HCT116 (cell line): ENCODE results near the gene CAMK1D. TPM values are rescaled to one million over a fixed set of nuclear protein-coding genes. Genes with fewer than 3 reads are reported as not detected.

Experiments
- ATAC-seq: fragments of 200-7000 bp; cut with Tn5 transposase; 2 replicates; pipeline ENCODE4 v1.9.1; 2020; ENCODE audit warnings: mild to moderate bottlenecking, moderate library complexity
- BruUV-seq: library from RNA; stranded (reverse); fragments of 400-500 nt; replicated peaks from 2 replicates; lab custom pipeline; 2021; lab: Mats Ljungman, UMichigan
- CTCF ChIA-PET: fragments of 300-600 bp; sonication (Branson Sonifier 250); formaldehyde crosslinking; loops from one replicate; lab custom pipeline; 2021; ENCODE audit warnings: antibody characterized with exemption; lab: Charles Lee
- POLR2A ChIA-PET: fragments of 300-600, 350-600 bp; sonication (Branson Sonifier 250); formaldehyde crosslinking; loops from one replicate; lab custom pipeline; 2021; ENCODE audit warnings: antibody characterized with exemption; lab: Charles Lee
- RAD21 ChIA-PET, 2 experiments: fragments of 300-600 bp; sonication (Branson Sonifier 250); formaldehyde crosslinking; loops; one replicate each; lab custom pipeline; 2023; ENCODE audit warnings: low total read pairs in 2 of 2; ENCODE audit not compliant: uncharacterized antibody in 2 of 2, unreplicated experiment in 2 of 2, low non-redundant PET in 1 of 2; lab: Charles Lee
- DNase-seq: peaks from one replicate; pipeline ENCODE4 v3.0.0-alpha.2; 2010; ENCODE audit warnings: low read depth, low spot score
- H2AFZ ChIP-seq: fragments of 200-600 bp; shearing (Covaris generic), sonication (generic); 2 replicates; pipeline ENCODE4 v1.6.1; 2017; ENCODE audit warnings: low read depth, mixed run types, mixed read lengths, antibody characterized with exemption, low read length; ENCODE audit not compliant: poor library complexity, severe bottlenecking
- H3K27ac ChIP-seq: 2 replicates; pipeline ENCODE4 v1.5.1; 2012; ENCODE audit warnings: low read depth, low read length
- H3K27me3 ChIP-seq: fragments of 200-600 bp; sonication (generic); 2 replicates; pipeline ENCODE4 v1.6.1; 2016; ENCODE audit warnings: mixed run types, low read length, mixed read lengths; ENCODE audit not compliant: insufficient read depth
- H3K36me3 ChIP-seq, 2 experiments: fragments of 200-500 bp in 1 of 2; fragments of 200-600 bp in 1 of 2; sonication (Bioruptor generic) in 1 of 2; sonication (generic) in 1 of 2; 2 replicates each; pipeline versions ENCODE4 v1.5.1 to v1.6.1; 2014 to 2016; ENCODE audit warnings: low read length in 2 of 2, inconsistent platforms in 1 of 2, mixed read lengths in 1 of 2, mixed run types in 1 of 2; ENCODE audit not compliant: insufficient read depth in 2 of 2, control insufficient read depth in 1 of 2
- H3K4me1 ChIP-seq, 2 experiments: fragments of 200-600 bp in 1 of 2; sonication (generic) in 1 of 2; 2 replicates each; pipeline versions ENCODE4 v1.5.1 to v1.6.1; 2012 to 2017; ENCODE audit warnings: low read length in 2 of 2, inconsistent platforms in 1 of 2, mild to moderate bottlenecking in 1 of 2, mixed read lengths in 1 of 2, mixed run types in 1 of 2, moderate library complexity in 1 of 2; ENCODE audit not compliant: insufficient read depth in 2 of 2, control insufficient read depth in 1 of 2
- H3K4me2 ChIP-seq: fragments of 200-600 bp; sonication (generic); 2 replicates; pipeline ENCODE4 v1.6.1; 2017; ENCODE audit warnings: mixed run types, low read length, mixed read lengths
- H3K4me3 ChIP-seq, 2 experiments: fragments of 200-600 bp in 1 of 2; sonication (generic) in 1 of 2; replicated peaks in 1 of 2; 2 replicates each; pipeline ENCODE4 v1.5.1; 2011 to 2016; ENCODE audit warnings: low read length in 2 of 2, control low read depth in 1 of 2, low read depth in 1 of 2, mild to moderate bottlenecking in 1 of 2, mixed read lengths in 1 of 2, mixed run types in 1 of 2
- H3K79me2 ChIP-seq: fragments of 200-600 bp; sonication (generic); 2 replicates; pipeline ENCODE4 v1.6.1; 2017; ENCODE audit warnings: mild to moderate bottlenecking, mixed run types, low read length, moderate library complexity, mixed read lengths; ENCODE audit not compliant: insufficient read depth
- H3K9ac ChIP-seq: fragments of 200-600 bp; sonication (generic); 2 replicates; pipeline ENCODE4 v1.6.1; 2016; ENCODE audit warnings: low read length, mixed read lengths
- H3K9me2 ChIP-seq: fragments of 200-600 bp; sonication (generic), shearing (Covaris generic); 2 replicates; pipeline ENCODE4 v1.6.1; 2017; ENCODE audit warnings: mixed run types, mild to moderate bottlenecking, moderate library complexity; ENCODE audit not compliant: insufficient read depth
- H3K9me3 ChIP-seq, 2 experiments: fragments of 200-500 bp in 1 of 2; fragments of 200-600 bp in 1 of 2; sonication (Bioruptor generic) in 1 of 2; sonication (generic) in 1 of 2; 2 replicates each; pipeline ENCODE4 v1.6.1; 2014 to 2017; ENCODE audit warnings: low read length in 2 of 2, mixed read lengths in 2 of 2, inconsistent platforms in 1 of 2, low read depth in 1 of 2, mild to moderate bottlenecking in 1 of 2, mixed run types in 1 of 2, moderate library complexity in 1 of 2; ENCODE audit not compliant: control insufficient read depth in 1 of 2, insufficient read depth in 1 of 2
- H4K20me1 ChIP-seq: fragments of 200-600 bp; sonication (generic), shearing (Covaris generic); 2 replicates; pipeline ENCODE4 v1.6.1; 2017; ENCODE audit warnings: mixed run types, mild to moderate bottlenecking, moderate library complexity; ENCODE audit not compliant: insufficient read depth
- CBX3 ChIP-seq: IDR thresholded peaks from 2 replicates; pipeline ENCODE4 v1.6.1; 2012; ENCODE audit warnings: low read depth
- CEBPB ChIP-seq: IDR thresholded peaks from 2 replicates; pipeline ENCODE4 v1.6.1; 2012; ENCODE audit warnings: low read depth
- CTCF ChIP-seq, 3 experiments: fragments of 200-600 bp in 1 of 3; sonication (generic) in 1 of 3; IDR thresholded peaks in 2 of 3; conservative IDR thresholded peaks in 1 of 3; 2 replicates each; pipeline ENCODE4 v1.5.1; 2012 to 2017; ENCODE audit warnings: low read depth in 2 of 3, low read length in 2 of 3, antibody characterized with exemption in 1 of 3, borderline replicate concordance in 1 of 3, control low read depth in 1 of 3, mild to moderate bottlenecking in 1 of 3, mixed read lengths in 1 of 3, mixed run types in 1 of 3, moderate library complexity in 1 of 3; ENCODE audit not compliant: insufficient read depth in 1 of 3
- EGR1 ChIP-seq: IDR thresholded peaks from 2 replicates; pipeline ENCODE4 v1.6.1; 2012; ENCODE audit warnings: low read depth
- ELF1 ChIP-seq: IDR thresholded peaks from 2 replicates; pipeline ENCODE4 v1.6.1; 2012; ENCODE audit warnings: low read depth, borderline replicate concordance
- EZH2phosphoT487 ChIP-seq: fragments of 200-600 bp; IDR thresholded peaks from 2 replicates; pipeline ENCODE4 v1.6.1; 2018; ENCODE audit warnings: antibody characterized with exemption, borderline replicate concordance
- MAX ChIP-seq: IDR thresholded peaks from 2 replicates; pipeline ENCODE4 v1.6.1; 2012
- POLR2A ChIP-seq: IDR thresholded peaks from 2 replicates; pipeline ENCODE4 v1.7.0; 2011; ENCODE audit warnings: borderline replicate concordance; ENCODE audit not compliant: insufficient read depth, insufficient read length; ENCODE audit errors: extremely low read depth
- POLR2AphosphoS5 ChIP-seq: IDR thresholded peaks from 2 replicates; pipeline ENCODE4 v1.6.1; 2011; ENCODE audit warnings: mild to moderate bottlenecking, low read depth, low read length, moderate library complexity
- SIN3A ChIP-seq: IDR thresholded peaks from 2 replicates; pipeline ENCODE4 v1.6.1; 2012; ENCODE audit warnings: low read depth
- SP1 ChIP-seq: IDR thresholded peaks from 2 replicates; pipeline ENCODE4 v1.6.1; 2012; ENCODE audit warnings: low read depth
- TCF7L2 ChIP-seq: IDR thresholded peaks from 2 replicates; pipeline ENCODE4 v1.7.0; 2011; ENCODE audit warnings: borderline replicate concordance, inconsistent platforms; ENCODE audit not compliant: insufficient read depth, insufficient read length; ENCODE audit errors: extremely low read depth
- YY1 ChIP-seq: IDR thresholded peaks from 2 replicates; pipeline ENCODE4 v1.6.1; 2011; ENCODE audit warnings: low read length, low read depth, moderate library complexity, mild to moderate bottlenecking; ENCODE audit not compliant: insufficient replicate concordance; ENCODE audit errors: extremely low read depth
- ZBTB33 ChIP-seq: IDR thresholded peaks from 2 replicates; pipeline ENCODE4 v1.6.1; 2011; ENCODE audit warnings: mild to moderate bottlenecking, low read length, moderate library complexity; ENCODE audit not compliant: insufficient replicate concordance; ENCODE audit errors: extremely low read depth
- ZFX ChIP-seq: fragments of 450-650 bp; IDR thresholded peaks from 2 replicates; pipeline ENCODE4 v1.6.1; 2017
- ZNF274 ChIP-seq: fragments of 200-500 bp; sonication (Bioruptor generic); IDR thresholded peaks from 2 replicates; pipeline ENCODE4 v1.6.1; 2014; ENCODE audit warnings: mild to moderate bottlenecking, low read depth, low read length, inconsistent platforms
- intact Hi-C: fragments of 100-400 bp; cut with micrococcal nuclease; formaldehyde crosslinking; loops from 2 replicates; pipeline ENCODE4 v1.10.0; 2022
- total RNA-seq: library from RNA; stranded (reverse); gene quantifications from one replicate; pipeline ENCODE4 v1.2.1, GENCODE V29; 2021; ENCODE audit not compliant: unreplicated experiment

The CAMK1D gene
- total RNA-seq, 1 experiment from 2014 or later = 9.6 TPM

GRCh38 chr10:12670004-12670403 lies 320.7 kb downstream of the CAMK1D start:
- ATAC-seq = no peak
- DNase-seq = no peak
- CTCF ChIA-PET = no interaction called here

GRCh38 chr10:12675186-12675585 lies 325.8 kb downstream of the CAMK1D start:
- POLR2A ChIA-PET = no interaction called here
- H3K9me3 ChIP-seq = no peaks in the 10 kb centered on the region
- CTCF ChIA-PET = no interaction called here
- H3K9ac ChIP-seq = no peak overlapping the region
- no TSS peak for BruUV-seq
- no peaks in the 10 kb centered on the region for H3K4me1 ChIP-seq
- no peaks in the 10 kb centered on the region for H4K20me1 ChIP-seq
- H3K79me2 ChIP-seq = no peaks in the 10 kb centered on the region
- TF ChIP-seq MAX (no peak), POLR2AphosphoS5 (no peak), YY1 (no peak), ELF1 (no peak), SP1 (no peak), EGR1 (no peak), ZNF274 (no peak), POLR2A (no peak), CTCF (IDR thresholded peaks at IDR 0.05 in 2 of 3, conservative IDR thresholded peaks at IDR 0.05 in 1 of 3; ENCODE audit: borderline replicate concordance in 1 of 3, insufficient read depth in 1 of 3, low read depth in 2 of 3, low read length in 2 of 3) (no peak), CBX3 (no peak), CEBPB (no peak), ZBTB33 (no peak)
- DNase-seq (no peak), ATAC-seq (no peak)
- no peak overlapping the region for H2AFZ ChIP-seq
- H3K36me3 ChIP-seq = no peaks in the 10 kb centered on the region
- RAD21 ChIA-PET = no interaction called here
- no peak overlapping the region for H3K4me3 ChIP-seq
- H3K27me3 ChIP-seq = no peaks in the 10 kb centered on the region
- no peak overlapping the region for H3K27ac ChIP-seq
- H3K9me2 ChIP-seq = no peaks in the 10 kb centered on the region
- intact Hi-C loops = no loop called here
- no peak overlapping the region for H3K4me2 ChIP-seq

More at GRCh38 chr10:12670004-12670403, 320.7 kb downstream of the CAMK1D start:
- ChIA-PET RAD21 (no interaction called here), POLR2A (no interaction called here)
- Histone ChIP-seq H4K20me1 (no peaks in the 10 kb centered on the region), H3K27ac (no peak overlapping the region), H3K79me2 (no peaks in the 10 kb centered on the region), H3K36me3 (no peaks in the 10 kb centered on the region), H3K4me1 (no peaks in the 10 kb centered on the region), H3K27me3 (no peaks in the 10 kb centered on the region), H3K9me2 (no peaks in the 10 kb centered on the region), H2AFZ (no peak overlapping the region), H3K9me3 (no peaks in the 10 kb centered on the region), H3K4me2 (no peak overlapping the region), H3K9ac (no peak overlapping the region), H3K4me3 (no peak overlapping the region)
- BruUV-seq = no TSS peak
- TF ChIP-seq ELF1 (no peak), SIN3A (no peak), ZNF274 (no peak), YY1 (no peak), ZFX (no peak), TCF7L2 (no peak), EZH2phosphoT487 (no peak)
- intact Hi-C loops = no loop called here
